DOHH2 (cell line): ENCODE measurements around the gene ANO4.

Experiments used
- H3F3A ChIP-seq: fragments of 200-600 bp; sonication (generic), shearing (Covaris generic); 2 replicates; pipeline ENCODE4 v1.6.0; 2016; ENCODE audit warnings: antibody characterized with exemption, mild to moderate bottlenecking; ENCODE audit not compliant: control insufficient read depth, insufficient read depth
- H3K27ac ChIP-seq: fragments of 200-600 bp; sonication (generic); 2 replicates; pipeline ENCODE4 v1.5.1; 2014; ENCODE audit warnings: low read depth, mild to moderate bottlenecking, low read length, moderate library complexity
- H3K27me3 ChIP-seq: fragments of 200-600 bp; sonication (generic); 2 replicates; pipeline ENCODE4 v1.6.1; 2014; ENCODE audit warnings: mild to moderate bottlenecking, low read length, mixed read lengths; ENCODE audit not compliant: control insufficient read depth
- H3K36me3 ChIP-seq: fragments of 200-600 bp; sonication (generic); 2 replicates; pipeline ENCODE4 v1.6.1; 2014; ENCODE audit warnings: mild to moderate bottlenecking, low read length, moderate library complexity, mixed read lengths; ENCODE audit not compliant: control insufficient read depth
- H3K4me1 ChIP-seq: fragments of 200-600 bp; sonication (generic); 2 replicates; pipeline ENCODE4 v1.6.1; 2014; ENCODE audit warnings: mild to moderate bottlenecking, low read length, mixed read lengths; ENCODE audit not compliant: control insufficient read depth
- H3K4me2 ChIP-seq: fragments of 200-600 bp; sonication (generic); 2 replicates; pipeline ENCODE4 v1.6.0; 2014; ENCODE audit warnings: mild to moderate bottlenecking, low read length, moderate library complexity
- H3K4me3 ChIP-seq: fragments of 200-600 bp; sonication (generic); 2 replicates; pipeline ENCODE4 v1.5.1; 2014; ENCODE audit warnings: mild to moderate bottlenecking, low read length, mixed read lengths
- H3K79me2 ChIP-seq: fragments of 200-600 bp; sonication (generic); 2 replicates; pipeline ENCODE4 v1.6.1; 2014; ENCODE audit warnings: mild to moderate bottlenecking, low read length, mixed read lengths; ENCODE audit not compliant: control insufficient read depth
- H3K9me2 ChIP-seq: fragments of 200-600 bp; sonication (generic); replicated peaks from 2 replicates; pipeline ENCODE4 v1.6.1; 2014; ENCODE audit warnings: mild to moderate bottlenecking, low read length, mixed read lengths; ENCODE audit not compliant: control insufficient read depth
- H3K9me3 ChIP-seq: fragments of 200-600 bp; sonication (generic); 2 replicates; pipeline ENCODE4 v1.6.1; 2014; ENCODE audit warnings: antibody characterized with exemption, low read length, mixed read lengths; ENCODE audit not compliant: control insufficient read depth, insufficient read depth
- H4K20me1 ChIP-seq: fragments of 200-600 bp; sonication (generic); 2 replicates; pipeline ENCODE4 v1.6.0; 2014; ENCODE audit warnings: low read depth, mild to moderate bottlenecking, antibody characterized with exemption, low read length, moderate library complexity; ENCODE audit not compliant: control insufficient read depth, insufficient read depth
- EZH2phosphoT487 ChIP-seq: fragments of 200-600 bp; sonication (generic); IDR thresholded peaks from 2 replicates; pipeline ENCODE4 v1.6.1; 2017; ENCODE audit warnings: borderline replicate concordance, mild to moderate bottlenecking, antibody characterized with exemption, low read length, moderate library complexity, mixed read lengths
- TF ChIP-seq, protein P1 (sequence below): fragments of 200-600 bp; sonication (generic); IDR thresholded peaks from one replicate; pipeline ENCODE4 v1.5.1; 2014; ENCODE audit warnings: antibody characterized with exemption, mild to moderate bottlenecking, low read depth, low read length; ENCODE audit not compliant: poor library complexity, severe bottlenecking

Gene ANO4

DNA sequence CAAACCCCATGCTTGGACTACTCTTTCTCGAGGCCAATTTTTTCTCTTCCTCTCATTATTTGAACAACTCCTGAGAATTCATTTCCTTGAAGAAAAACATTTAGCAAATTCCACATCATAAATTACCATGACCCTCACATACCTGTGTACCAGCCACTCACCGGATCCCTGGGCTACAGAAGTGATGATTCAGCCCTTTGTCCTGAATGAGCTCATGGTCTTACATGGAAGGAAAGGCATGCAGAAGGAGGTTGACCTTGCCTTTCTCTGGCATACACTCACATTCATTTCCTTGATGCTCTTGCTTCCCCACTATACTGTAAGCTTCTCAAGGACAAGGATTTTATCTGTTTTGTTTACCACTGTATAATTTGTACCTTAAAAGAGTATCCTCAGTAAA is 224.0 kb downstream of the ANO4 start:
- H3K9me3 ChIP-seq = no peaks in the 10 kb centered on the region
- no peaks in the 10 kb centered on the region for H3K79me2 ChIP-seq
- H3K27ac ChIP-seq = no peak overlapping the region
- H3K9me2 ChIP-seq = no peaks in the 10 kb centered on the region
- no peaks in the 10 kb centered on the region for H4K20me1 ChIP-seq
- no peaks in the 10 kb centered on the region for H3K27me3 ChIP-seq
- H3F3A ChIP-seq = no peaks in the 10 kb centered on the region
- TF ChIP-seq, protein P1, sequence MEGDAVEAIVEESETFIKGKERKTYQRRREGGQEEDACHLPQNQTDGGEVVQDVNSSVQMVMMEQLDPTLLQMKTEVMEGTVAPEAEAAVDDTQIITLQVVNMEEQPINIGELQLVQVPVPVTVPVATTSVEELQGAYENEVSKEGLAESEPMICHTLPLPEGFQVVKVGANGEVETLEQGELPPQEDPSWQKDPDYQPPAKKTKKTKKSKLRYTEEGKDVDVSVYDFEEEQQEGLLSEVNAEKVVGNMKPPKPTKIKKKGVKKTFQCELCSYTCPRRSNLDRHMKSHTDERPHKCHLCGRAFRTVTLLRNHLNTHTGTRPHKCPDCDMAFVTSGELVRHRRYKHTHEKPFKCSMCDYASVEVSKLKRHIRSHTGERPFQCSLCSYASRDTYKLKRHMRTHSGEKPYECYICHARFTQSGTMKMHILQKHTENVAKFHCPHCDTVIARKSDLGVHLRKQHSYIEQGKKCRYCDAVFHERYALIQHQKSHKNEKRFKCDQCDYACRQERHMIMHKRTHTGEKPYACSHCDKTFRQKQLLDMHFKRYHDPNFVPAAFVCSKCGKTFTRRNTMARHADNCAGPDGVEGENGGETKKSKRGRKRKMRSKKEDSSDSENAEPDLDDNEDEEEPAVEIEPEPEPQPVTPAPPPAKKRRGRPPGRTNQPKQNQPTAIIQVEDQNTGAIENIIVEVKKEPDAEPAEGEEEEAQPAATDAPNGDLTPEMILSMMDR = no peak
- no peak for TF ChIP-seq EZH2phosphoT487
- no peak overlapping the region for H3K4me3 ChIP-seq
- H3K4me2 ChIP-seq = no peak overlapping the region
- H3K4me1 ChIP-seq = no peaks in the 10 kb centered on the region
- H3K36me3 ChIP-seq = no peaks in the 10 kb centered on the region

DNA sequence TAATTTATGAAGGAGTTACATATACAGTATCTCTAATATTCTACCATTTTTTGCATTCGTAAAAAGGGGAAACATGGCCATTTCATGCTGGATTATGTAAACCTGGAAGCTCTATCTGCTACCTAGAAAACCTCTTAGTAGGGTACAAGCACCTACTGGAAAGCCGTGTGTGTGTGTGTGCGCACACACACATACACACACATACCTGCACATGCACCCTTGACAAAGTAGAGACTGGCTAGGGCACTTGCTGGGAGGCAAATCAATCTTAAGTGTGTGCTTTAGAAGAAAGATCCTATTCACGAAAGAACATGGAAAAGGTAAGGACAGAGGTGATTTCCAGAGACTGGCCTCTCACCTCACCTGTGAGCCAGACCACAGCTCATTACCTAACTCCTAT is 224.6 kb downstream of the ANO4 start:
- H3K4me2 ChIP-seq = no peak overlapping the region
- no peaks in the 10 kb centered on the region for H3K27me3 ChIP-seq
- no peaks in the 10 kb centered on the region for H4K20me1 ChIP-seq
- TF ChIP-seq EZH2phosphoT487 = no peak
- TF ChIP-seq, protein P1 = no peak
- no peak overlapping the region for H3K27ac ChIP-seq
- no peaks in the 10 kb centered on the region for H3K36me3 ChIP-seq
- H3K9me2 ChIP-seq = no peaks in the 10 kb centered on the region
- no peak overlapping the region for H3K4me3 ChIP-seq
- H3K79me2 ChIP-seq = no peaks in the 10 kb centered on the region
- H3F3A ChIP-seq = no peaks in the 10 kb centered on the region
- no peaks in the 10 kb centered on the region for H3K4me1 ChIP-seq
- H3K9me3 ChIP-seq = no peaks in the 10 kb centered on the region

DNA sequence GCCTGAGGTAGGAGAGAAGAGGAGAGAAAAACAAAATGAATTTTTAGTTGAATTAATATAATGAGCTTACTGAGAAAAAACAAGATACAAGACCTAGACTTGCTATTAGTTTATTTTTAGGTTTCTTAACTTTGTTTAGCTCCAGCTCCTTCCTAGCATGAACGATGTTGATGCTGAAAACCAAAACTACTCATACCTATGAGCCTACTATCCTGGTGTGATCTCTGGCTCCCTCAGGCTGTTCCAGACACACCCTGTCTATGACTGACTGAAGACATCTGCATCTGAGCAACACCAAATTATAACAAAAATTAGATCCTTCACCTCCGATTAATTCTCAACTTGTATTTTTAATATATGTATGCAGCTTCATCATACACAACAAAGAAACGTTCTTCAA is 225.1 kb downstream of the ANO4 start:
- Histone ChIP-seq H3K4me2 (no peak overlapping the region), H3K36me3 (no peaks in the 10 kb centered on the region), H3K9me3 (no peaks in the 10 kb centered on the region), H3K9me2 (no peaks in the 10 kb centered on the region), H3K79me2 (no peaks in the 10 kb centered on the region), H3F3A (no peaks in the 10 kb centered on the region), H3K27me3 (no peaks in the 10 kb centered on the region), H3K4me3 (no peak overlapping the region), H3K27ac (no peak overlapping the region), H4K20me1 (no peaks in the 10 kb centered on the region), H3K4me1 (no peaks in the 10 kb centered on the region)
- TF ChIP-seq, protein P1 = no peak
- no peak for TF ChIP-seq EZH2phosphoT487

DNA sequence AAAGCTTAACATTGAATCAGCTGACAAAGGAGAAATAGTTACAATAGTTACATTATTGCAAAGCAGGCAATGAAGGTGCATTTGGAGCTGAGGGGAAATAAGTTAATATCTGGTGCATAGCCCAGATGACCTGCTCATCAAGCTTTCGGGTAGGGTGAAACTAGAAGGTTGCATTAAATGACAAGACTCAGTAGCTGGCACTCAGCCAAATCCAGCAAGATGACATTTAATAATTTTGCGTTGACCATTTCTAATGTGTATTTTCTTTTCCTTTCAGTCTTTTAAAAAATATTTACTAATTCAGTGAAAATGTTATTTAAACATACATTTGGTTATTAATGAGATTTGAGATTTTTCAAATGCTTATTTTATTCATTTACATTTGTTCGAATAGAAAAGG is 226.9 kb downstream of the ANO4 start:
- Histone ChIP-seq H3K27ac (no peak overlapping the region), H3K27me3 (no peaks in the 10 kb centered on the region), H3K4me1 (no peaks in the 10 kb centered on the region), H3F3A (no peaks in the 10 kb centered on the region), H3K4me3 (no peak overlapping the region), H3K9me2 (no peaks in the 10 kb centered on the region), H3K36me3 (no peaks in the 10 kb centered on the region), H3K9me3 (no peaks in the 10 kb centered on the region), H3K79me2 (no peaks in the 10 kb centered on the region), H3K4me2 (no peak overlapping the region), H4K20me1 (no peaks in the 10 kb centered on the region)
- no peak for TF ChIP-seq EZH2phosphoT487
- TF ChIP-seq, protein P1 = no peak
